ENCODE data around the gene SLC24A4. TPM values are rescaled to one million over a fixed set of nuclear protein-coding genes. Genes with fewer than 3 reads are reported as not detected.

SLC24A4 gene
- total RNA-seq, 1 donor from 2014 or later: 1.6 TPM

DNA sequence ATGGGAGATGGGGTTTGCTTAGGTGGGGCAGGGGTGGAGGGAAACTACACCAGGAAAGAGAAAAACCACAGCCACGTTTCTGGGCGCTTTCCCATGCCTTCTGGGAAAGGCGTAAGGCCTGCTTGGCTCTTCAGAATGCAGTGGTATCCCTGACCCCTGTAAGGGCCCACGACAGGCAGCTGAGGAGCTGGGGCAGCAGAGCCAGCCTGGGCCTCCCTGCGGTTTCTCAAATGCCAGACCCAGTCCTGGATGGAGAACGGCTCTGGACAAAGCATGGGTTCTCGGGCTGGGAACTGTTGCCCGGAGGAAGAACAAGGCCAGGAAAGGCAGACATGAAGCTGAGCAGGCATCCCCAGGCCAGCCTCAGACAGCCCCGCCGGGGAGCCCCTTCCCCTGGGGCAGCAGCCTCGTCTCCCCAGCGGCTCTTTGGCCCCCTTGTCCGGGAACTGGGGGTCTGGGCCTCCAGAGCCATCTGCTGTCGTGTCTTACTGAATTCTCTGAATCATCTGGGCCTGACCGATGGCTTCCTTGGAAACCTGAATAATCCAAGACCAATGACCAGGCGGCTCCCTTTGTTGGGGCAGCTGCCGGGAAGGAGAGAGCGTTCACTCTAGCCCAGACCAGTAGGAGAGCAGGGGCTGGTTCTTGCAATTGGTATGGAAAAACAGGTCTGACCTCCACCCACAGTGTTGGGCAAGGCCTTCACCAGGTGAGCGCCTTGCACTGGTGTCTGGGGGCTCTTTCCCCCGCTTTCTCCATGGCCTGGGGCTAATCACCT lies 126.6 kb downstream of the SLC24A4 start:
- no peak overlapping the region for H3K4me3 ChIP-seq (ENCODE audit: low read length in 3 of 3)
- H3K27ac ChIP-seq (ENCODE audit: low read depth, low read length): no peak overlapping the region
- H3K9ac ChIP-seq (ENCODE audit: low read depth in 1 of 3, low read length in 3 of 3): no peak overlapping the region
- no peaks in the 10 kb centered on the region for H3K36me3 ChIP-seq (ENCODE audit: control insufficient read depth in 3 of 3, insufficient read depth in 3 of 3, low read length in 3 of 3)
- H3K4me1 ChIP-seq (ENCODE audit: control insufficient read depth in 3 of 3, insufficient read depth in 3 of 3, low read length in 3 of 3): no peaks in the 10 kb centered on the region
- H3K27me3 ChIP-seq (ENCODE audit: control insufficient read depth in 3 of 3, insufficient read depth in 3 of 3, low read length in 3 of 3): no peaks in the 10 kb centered on the region
- H3K9me3 ChIP-seq (ENCODE audit: control insufficient read depth in 3 of 3, low read length in 3 of 3): peaks cover 0 to 3% (median 0%) of the 10 kb centered on the region in 3 donors

GRCh38 chr14:92450351-92451070 lies 127.5 kb downstream of the SLC24A4 start:
- Histone ChIP-seq H3K36me3 (ENCODE audit: control insufficient read depth in 3 of 3, insufficient read depth in 3 of 3, low read length in 3 of 3) (no peaks in the 10 kb centered on the region), H3K9ac (ENCODE audit: low read depth in 1 of 3, low read length in 3 of 3) (no peak overlapping the region), H3K9me3 (ENCODE audit: control insufficient read depth in 3 of 3, low read length in 3 of 3) (peaks cover 0 to 2% (median 0%) of the 10 kb centered on the region in 3 donors), H3K4me1 (ENCODE audit: control insufficient read depth in 3 of 3, insufficient read depth in 3 of 3, low read length in 3 of 3) (no peaks in the 10 kb centered on the region), H3K27me3 (ENCODE audit: control insufficient read depth in 3 of 3, insufficient read depth in 3 of 3, low read length in 3 of 3) (no peaks in the 10 kb centered on the region), H3K4me3 (ENCODE audit: low read length in 3 of 3) (no peak overlapping the region), H3K27ac (ENCODE audit: low read depth, low read length) (no peak overlapping the region)

DNA sequence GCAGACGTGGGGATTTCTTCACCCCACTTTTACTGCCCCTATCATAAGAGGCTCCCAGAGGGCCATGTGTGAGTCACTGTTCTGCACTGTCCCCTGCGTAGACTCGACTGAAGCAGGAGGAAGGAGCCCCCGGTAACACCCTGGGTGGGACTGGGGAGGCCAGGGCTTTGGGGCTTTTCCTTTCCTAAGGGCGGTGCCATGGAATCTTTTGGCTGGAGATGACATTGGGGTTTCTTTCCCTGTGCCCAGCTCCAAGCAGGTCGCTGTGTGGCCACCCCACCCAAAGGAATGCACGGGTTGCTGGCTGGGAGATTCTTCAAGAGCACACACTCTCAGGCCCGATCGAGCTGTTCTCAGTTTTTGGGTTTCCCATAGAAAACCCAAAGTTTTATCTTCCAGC lies 128.3 kb downstream of the SLC24A4 start:
- H3K27ac ChIP-seq (ENCODE audit: low read depth, low read length): no peak overlapping the region
- no peaks in the 10 kb centered on the region for H3K27me3 ChIP-seq (ENCODE audit: control insufficient read depth in 3 of 3, insufficient read depth in 3 of 3, low read length in 3 of 3)
- no peaks in the 10 kb centered on the region for H3K36me3 ChIP-seq (ENCODE audit: control insufficient read depth in 3 of 3, insufficient read depth in 3 of 3, low read length in 3 of 3)
- no peak overlapping the region for H3K4me3 ChIP-seq (ENCODE audit: low read length in 3 of 3)
- no peaks in the 10 kb centered on the region for H3K4me1 ChIP-seq (ENCODE audit: control insufficient read depth in 3 of 3, insufficient read depth in 3 of 3, low read length in 3 of 3)
- no peak overlapping the region for H3K9ac ChIP-seq (ENCODE audit: low read depth in 1 of 3, low read length in 3 of 3)
- H3K9me3 ChIP-seq (ENCODE audit: control insufficient read depth in 3 of 3, low read length in 3 of 3): no peaks in the 10 kb centered on the region

GRCh38 chr14:92451755-92452154 lies 128.8 kb downstream of the SLC24A4 start:
- Histone ChIP-seq H3K4me3 (ENCODE audit: low read length in 3 of 3) (no peak overlapping the region), H3K27me3 (ENCODE audit: control insufficient read depth in 3 of 3, insufficient read depth in 3 of 3, low read length in 3 of 3) (no peaks in the 10 kb centered on the region), H3K9me3 (ENCODE audit: control insufficient read depth in 3 of 3, low read length in 3 of 3) (no peaks in the 10 kb centered on the region), H3K9ac (ENCODE audit: low read depth in 1 of 3, low read length in 3 of 3) (no peak overlapping the region), H3K4me1 (ENCODE audit: control insufficient read depth in 3 of 3, insufficient read depth in 3 of 3, low read length in 3 of 3) (peaks cover 0 to 2% (median 0%) of the 10 kb centered on the region in 3 donors), H3K27ac (ENCODE audit: low read depth, low read length) (no peak overlapping the region), H3K36me3 (ENCODE audit: control insufficient read depth in 3 of 3, insufficient read depth in 3 of 3, low read length in 3 of 3) (no peaks in the 10 kb centered on the region)

- no peaks in the 10 kb centered on the region for H3K27me3 ChIP-seq (ENCODE audit: control insufficient read depth in 3 of 3, insufficient read depth in 3 of 3, low read length in 3 of 3)
- H3K4me3 ChIP-seq (ENCODE audit: low read length in 3 of 3): no peak overlapping the region
- no peaks in the 10 kb centered on the region for H3K36me3 ChIP-seq (ENCODE audit: control insufficient read depth in 3 of 3, insufficient read depth in 3 of 3, low read length in 3 of 3)
- H3K27ac ChIP-seq (ENCODE audit: low read depth, low read length): no peak overlapping the region
- H3K9me3 ChIP-seq (ENCODE audit: control insufficient read depth in 3 of 3, low read length in 3 of 3): no peaks in the 10 kb centered on the region
- no peak overlapping the region for H3K9ac ChIP-seq (ENCODE audit: low read depth in 1 of 3, low read length in 3 of 3)
- H3K4me1 ChIP-seq (ENCODE audit: control insufficient read depth in 3 of 3, insufficient read depth in 3 of 3, low read length in 3 of 3): peaks cover 0 to 2% (median 0%) of the 10 kb centered on the region in 3 donors
Measured at GRCh38 chr14:92452471-92452870, 129.5 kb downstream of the SLC24A4 start.

DNA sequence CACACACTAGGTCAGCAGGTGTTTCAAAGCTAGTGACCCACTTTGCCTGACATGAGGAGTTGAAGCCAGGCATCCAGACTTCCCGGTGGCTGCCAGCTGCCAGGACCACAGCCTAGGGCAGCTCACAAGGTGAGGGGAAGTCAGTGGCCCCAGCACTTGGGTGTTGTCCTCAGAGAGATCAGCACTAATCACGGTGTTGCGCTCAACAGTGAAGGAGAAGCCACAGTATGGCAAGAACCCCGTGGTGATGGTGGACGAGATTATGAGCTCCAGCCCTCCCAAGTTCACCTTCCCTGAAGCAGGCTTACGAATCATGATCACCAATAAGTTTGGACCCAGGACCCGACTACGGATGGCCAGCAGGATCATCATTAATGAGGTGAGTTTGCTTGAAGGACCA lies 130.7 kb downstream of the SLC24A4 start:
- Histone ChIP-seq H3K9ac (ENCODE audit: low read depth in 1 of 3, low read length in 3 of 3) (no peak overlapping the region), H3K4me1 (ENCODE audit: control insufficient read depth in 3 of 3, insufficient read depth in 3 of 3, low read length in 3 of 3) (peaks cover 0 to 2% (median 0%) of the 10 kb centered on the region in 3 donors), H3K27ac (ENCODE audit: low read depth, low read length) (no peak overlapping the region), H3K9me3 (ENCODE audit: control insufficient read depth in 3 of 3, low read length in 3 of 3) (no peaks in the 10 kb centered on the region), H3K27me3 (ENCODE audit: control insufficient read depth in 3 of 3, insufficient read depth in 3 of 3, low read length in 3 of 3) (no peaks in the 10 kb centered on the region), H3K4me3 (ENCODE audit: low read length in 3 of 3) (no peak overlapping the region), H3K36me3 (ENCODE audit: control insufficient read depth in 3 of 3, insufficient read depth in 3 of 3, low read length in 3 of 3) (no peaks in the 10 kb centered on the region)

- Histone ChIP-seq H3K9ac (ENCODE audit: low read depth in 1 of 3, low read length in 3 of 3) (no peak overlapping the region), H3K36me3 (ENCODE audit: control insufficient read depth in 3 of 3, insufficient read depth in 3 of 3, low read length in 3 of 3) (no peaks in the 10 kb centered on the region), H3K9me3 (ENCODE audit: control insufficient read depth in 3 of 3, low read length in 3 of 3) (no peaks in the 10 kb centered on the region), H3K27me3 (ENCODE audit: control insufficient read depth in 3 of 3, insufficient read depth in 3 of 3, low read length in 3 of 3) (no peaks in the 10 kb centered on the region), H3K4me1 (ENCODE audit: control insufficient read depth in 3 of 3, insufficient read depth in 3 of 3, low read length in 3 of 3) (peaks cover 2 to 5% (median 3%) of the 10 kb centered on the region in 3 donors), H3K27ac (ENCODE audit: low read depth, low read length) (no peak overlapping the region), H3K4me3 (ENCODE audit: low read length in 3 of 3) (no peak overlapping the region)
Measured at GRCh38 chr14:92455231-92455630, 132.3 kb downstream of the SLC24A4 start.

- Histone ChIP-seq H3K4me3 (ENCODE audit: low read length in 3 of 3) (no peak overlapping the region), H3K36me3 (ENCODE audit: control insufficient read depth in 3 of 3, insufficient read depth in 3 of 3, low read length in 3 of 3) (no peaks in the 10 kb centered on the region), H3K4me1 (ENCODE audit: control insufficient read depth in 3 of 3, insufficient read depth in 3 of 3, low read length in 3 of 3) (peaks cover 11 to 13% (median 12%) of the 10 kb centered on the region in 3 donors), H3K9me3 (ENCODE audit: control insufficient read depth in 3 of 3, low read length in 3 of 3) (no peaks in the 10 kb centered on the region), H3K27me3 (ENCODE audit: control insufficient read depth in 3 of 3, insufficient read depth in 3 of 3, low read length in 3 of 3) (no peaks in the 10 kb centered on the region), H3K27ac (ENCODE audit: low read depth, low read length) (no peak overlapping the region), H3K9ac (ENCODE audit: low read depth in 1 of 3, low read length in 3 of 3) (no peak overlapping the region)
Measured at GRCh38 chr14:92456215-92457015, 133.4 kb downstream of the SLC24A4 start.

DNA sequence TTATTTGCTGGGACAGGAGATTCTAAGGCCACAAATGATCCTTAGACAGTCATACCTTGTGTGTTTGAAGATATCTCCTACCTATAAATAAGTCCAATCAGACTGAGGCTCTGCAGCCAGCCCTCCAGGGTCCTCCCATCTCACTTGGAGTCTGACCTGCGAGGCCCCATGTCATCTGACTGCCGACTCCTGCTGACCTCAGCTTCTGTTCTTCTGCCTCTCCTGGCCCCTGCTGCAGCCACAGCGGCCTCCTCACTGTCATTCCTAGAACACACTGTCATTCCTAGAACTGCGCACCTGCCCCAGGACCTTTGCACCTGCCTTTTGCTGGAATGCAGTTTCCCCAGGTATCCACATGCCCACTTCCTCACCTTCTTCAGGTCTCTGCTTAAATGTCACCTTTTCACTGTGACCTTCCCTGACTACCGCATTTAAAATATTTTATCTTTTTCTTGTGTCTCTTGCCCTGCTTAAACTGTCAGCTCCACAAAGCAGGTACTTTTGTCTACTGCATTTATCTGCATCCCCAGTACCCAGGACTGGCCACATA lies 134.1 kb downstream of the SLC24A4 start:
- peaks cover 11 to 18% (median 15%) of the 10 kb centered on the region in 3 donors for H3K4me1 ChIP-seq (ENCODE audit: control insufficient read depth in 3 of 3, insufficient read depth in 3 of 3, low read length in 3 of 3)
- H3K27me3 ChIP-seq (ENCODE audit: control insufficient read depth in 3 of 3, insufficient read depth in 3 of 3, low read length in 3 of 3): no peaks in the 10 kb centered on the region
- H3K9ac ChIP-seq (ENCODE audit: low read depth in 1 of 3, low read length in 3 of 3): no peak overlapping the region
- H3K27ac ChIP-seq (ENCODE audit: low read depth, low read length): no peak overlapping the region
- H3K4me3 ChIP-seq (ENCODE audit: low read length in 3 of 3): no peak overlapping the region
- H3K9me3 ChIP-seq (ENCODE audit: control insufficient read depth in 3 of 3, low read length in 3 of 3): no peaks in the 10 kb centered on the region
- no peaks in the 10 kb centered on the region for H3K36me3 ChIP-seq (ENCODE audit: control insufficient read depth in 3 of 3, insufficient read depth in 3 of 3, low read length in 3 of 3)
